GM10266 (cell line): ENCODE results near the gene SASH1.
A peak's percentile ranks its signal among the peaks of the same experiment; 100 is the strongest.

Experiments
- DNase-seq: peaks from one replicate; pipeline ENCODE4 v3.0.0; 2012; ENCODE audit errors: extremely low spot score
- TF ChIP-seq, protein P1 (sequence below): IDR thresholded peaks from 2 replicates; pipeline ENCODE4 v1.5.1; 2012; ENCODE audit warnings: mild to moderate bottlenecking, low read depth; ENCODE audit not compliant: control insufficient read depth, insufficient read depth; ENCODE audit errors: missing control alignments

The SASH1 gene

DNA sequence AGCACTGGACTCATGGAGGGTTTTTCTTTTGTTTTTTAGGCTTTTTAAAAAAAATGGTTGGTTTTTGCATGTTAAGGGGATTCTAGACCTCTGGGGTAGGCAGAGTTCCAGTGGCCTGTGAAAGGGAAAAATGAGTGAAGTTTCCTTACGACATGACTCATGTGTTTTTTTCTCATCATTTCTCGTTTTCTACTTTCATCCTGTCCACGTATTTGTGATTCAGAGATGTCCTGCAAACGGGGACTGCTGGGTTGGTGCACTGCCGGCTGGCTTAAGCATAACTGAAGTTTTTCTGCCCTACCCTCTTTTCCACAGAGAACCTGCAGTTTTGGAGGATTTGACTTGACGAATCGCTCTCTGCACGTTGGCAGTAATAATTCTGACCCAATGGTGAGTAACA, 182.3 kb downstream of the SASH1 start:
- no peak for DNase-seq
- TF ChIP-seq, protein P1, sequence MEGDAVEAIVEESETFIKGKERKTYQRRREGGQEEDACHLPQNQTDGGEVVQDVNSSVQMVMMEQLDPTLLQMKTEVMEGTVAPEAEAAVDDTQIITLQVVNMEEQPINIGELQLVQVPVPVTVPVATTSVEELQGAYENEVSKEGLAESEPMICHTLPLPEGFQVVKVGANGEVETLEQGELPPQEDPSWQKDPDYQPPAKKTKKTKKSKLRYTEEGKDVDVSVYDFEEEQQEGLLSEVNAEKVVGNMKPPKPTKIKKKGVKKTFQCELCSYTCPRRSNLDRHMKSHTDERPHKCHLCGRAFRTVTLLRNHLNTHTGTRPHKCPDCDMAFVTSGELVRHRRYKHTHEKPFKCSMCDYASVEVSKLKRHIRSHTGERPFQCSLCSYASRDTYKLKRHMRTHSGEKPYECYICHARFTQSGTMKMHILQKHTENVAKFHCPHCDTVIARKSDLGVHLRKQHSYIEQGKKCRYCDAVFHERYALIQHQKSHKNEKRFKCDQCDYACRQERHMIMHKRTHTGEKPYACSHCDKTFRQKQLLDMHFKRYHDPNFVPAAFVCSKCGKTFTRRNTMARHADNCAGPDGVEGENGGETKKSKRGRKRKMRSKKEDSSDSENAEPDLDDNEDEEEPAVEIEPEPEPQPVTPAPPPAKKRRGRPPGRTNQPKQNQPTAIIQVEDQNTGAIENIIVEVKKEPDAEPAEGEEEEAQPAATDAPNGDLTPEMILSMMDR, result no peak

DNA sequence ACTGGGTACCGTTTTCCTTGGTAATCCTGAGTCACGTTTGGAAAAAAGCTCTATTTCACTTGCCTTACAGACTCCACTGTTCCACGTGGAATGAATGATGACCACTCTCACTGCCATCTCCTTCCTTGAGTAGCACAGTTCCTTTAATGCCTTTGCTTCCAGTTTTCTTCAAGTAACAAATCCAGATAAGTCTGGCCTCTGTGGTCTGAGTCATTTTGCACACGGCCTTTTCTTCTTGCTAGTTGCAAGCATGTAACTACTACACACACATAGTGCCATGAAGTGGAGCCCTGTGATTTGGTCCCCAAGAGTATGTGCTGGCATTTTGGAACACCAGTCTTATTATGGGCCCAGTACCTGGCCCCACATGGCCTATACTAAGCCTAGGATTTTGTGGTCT, 182.8 kb downstream of the SASH1 start:
- TF ChIP-seq, protein P1, result no peak
- DNase-seq, result no peak

DNA sequence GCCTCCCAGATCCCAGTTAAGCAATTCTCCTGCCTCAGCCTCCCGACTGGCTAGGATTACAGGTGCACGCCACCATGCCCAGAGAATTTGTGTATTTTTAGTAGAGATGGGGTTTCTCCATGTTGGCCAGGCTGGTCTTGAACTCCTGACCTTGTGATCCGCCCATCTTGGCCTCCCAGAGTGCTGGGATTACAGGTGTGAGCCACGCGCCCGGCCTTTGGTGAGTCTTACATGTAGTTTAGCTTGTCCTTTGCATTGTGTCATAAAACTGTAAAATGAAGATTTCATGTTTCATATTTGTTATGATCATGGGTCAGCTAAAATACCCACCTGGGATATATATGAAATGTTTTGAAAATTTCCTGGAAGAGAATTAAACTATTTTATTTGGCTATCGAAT, 183.5 kb downstream of the SASH1 start:
- no peak for DNase-seq
- TF ChIP-seq, protein P1, result no peak

DNA sequence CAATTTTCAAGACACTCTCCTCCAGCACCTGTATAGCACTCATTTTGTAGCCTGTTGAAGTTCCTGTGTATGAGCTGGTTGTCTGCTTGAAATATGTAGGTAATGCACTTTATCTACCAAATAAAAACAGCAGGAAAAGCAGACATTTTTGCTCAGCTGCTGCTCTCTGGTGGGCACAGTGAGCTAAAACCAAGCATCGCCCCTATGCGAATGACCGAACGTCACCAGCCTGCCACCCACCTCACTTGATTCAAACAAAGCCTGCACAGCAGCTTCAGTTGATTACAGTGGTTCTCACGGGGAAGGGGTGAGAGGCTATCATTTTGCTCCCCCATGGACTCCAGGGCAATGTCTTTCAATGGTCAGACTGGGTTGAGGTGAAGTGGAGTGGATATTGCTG, 185.7 kb downstream of the SASH1 start:
- DNase-seq, result no peak

DNA sequence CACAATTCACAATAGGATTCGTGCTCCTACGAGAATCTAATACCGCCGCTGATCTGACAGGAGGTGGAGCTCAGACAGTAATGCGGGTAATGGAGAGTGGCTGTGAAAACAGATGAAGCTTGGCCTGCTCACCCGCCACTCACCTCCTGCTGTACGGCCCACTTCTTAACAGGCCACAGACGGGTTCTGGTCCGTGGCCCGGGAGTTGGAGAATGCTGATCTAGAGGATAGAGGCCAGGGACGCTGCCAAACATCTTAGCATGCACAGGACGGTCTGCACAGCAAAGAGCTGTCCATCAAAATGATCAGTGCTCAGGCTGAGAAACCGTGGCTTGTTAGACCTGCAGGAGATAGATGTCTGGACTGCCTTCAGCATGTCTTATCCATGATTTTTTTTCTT, 186.4 kb downstream of the SASH1 start:
- TF ChIP-seq, protein P1, result no peak
- no peak for DNase-seq

More for the DNA sequence above, 185.7 kb downstream of the SASH1 start:
- TF ChIP-seq, protein P1, result peak; percentile 17

DNA sequence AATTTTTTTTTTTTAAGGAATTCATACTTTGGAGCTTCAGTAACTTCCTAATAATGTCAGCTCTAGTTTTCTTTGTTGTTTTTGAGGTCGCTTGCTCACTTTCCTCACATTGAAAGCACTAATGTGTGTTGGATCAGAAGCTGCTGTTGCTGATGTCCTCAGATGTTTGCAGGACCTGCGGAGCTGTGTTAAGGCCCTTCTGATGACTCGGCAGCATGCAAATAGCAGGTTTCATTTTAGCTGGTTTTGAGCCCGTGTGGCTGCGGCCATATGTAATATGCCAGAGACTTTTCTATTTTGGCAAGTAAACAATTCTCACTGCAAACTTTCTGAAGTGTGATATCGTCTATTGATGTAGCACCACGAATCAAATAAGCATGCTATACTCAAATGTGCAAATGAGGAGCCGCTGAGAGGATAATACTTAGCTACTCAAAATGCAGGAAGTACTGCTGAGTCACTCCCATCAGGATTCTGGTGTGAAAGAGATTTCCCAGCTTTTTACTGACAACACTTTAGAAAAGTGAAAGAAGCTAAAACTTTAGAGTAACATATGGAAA, 187.8 kb downstream of the SASH1 start:
- DNase-seq, result peak; percentile 61
- TF ChIP-seq, protein P1, result no peak

DNA sequence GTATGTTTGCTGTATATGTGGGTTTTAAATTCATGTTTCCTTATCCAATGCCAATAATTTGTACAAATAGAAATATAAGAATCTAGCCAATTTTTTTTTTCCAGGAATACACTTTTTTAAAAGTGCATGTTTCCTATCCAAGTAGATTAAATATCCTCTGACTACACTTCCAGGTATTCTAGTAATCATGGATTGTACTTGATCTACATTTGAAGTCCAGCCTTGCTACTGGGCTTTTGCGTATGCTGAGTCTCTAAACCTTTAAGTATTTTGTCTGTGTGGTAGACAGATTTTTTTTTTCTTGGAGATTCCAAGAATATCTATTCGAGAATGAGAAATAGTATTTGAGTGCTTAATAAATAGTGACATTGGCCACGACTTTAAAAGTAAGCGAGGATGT, 188.3 kb downstream of the SASH1 start:
- TF ChIP-seq, protein P1, result no peak
- DNase-seq, result no peak
